Endothelial cell of umbilical vein (primary cell): ENCODE data around the gene COL21A1. TPM values are rescaled to one million over a fixed set of nuclear protein-coding genes. Genes with fewer than 3 reads are reported as not detected.

Experiments used
- BruUV-seq: library from RNA; stranded (reverse); fragments of 400-500 nt; replicated peaks from 2 replicates; lab custom pipeline; 2021; lab: Mats Ljungman, UMichigan
- CTCF ChIA-PET: fragments of 300-600, 350-600 bp; sonication (Branson Sonifier 250); formaldehyde crosslinking; loops from one replicate; lab custom pipeline; 2021; ENCODE audit warnings: antibody characterized with exemption, inconsistent platforms; lab: Charles Lee
- POLR2A ChIA-PET: fragments of 300-600, 350-600 bp; sonication (Branson Sonifier 250); formaldehyde crosslinking; loops from one replicate; lab custom pipeline; 2021; ENCODE audit warnings: antibody characterized with exemption, inconsistent platforms; lab: Charles Lee
- DNase-seq: peaks from one replicate; pipeline ENCODE4 v3.0.0-alpha.2; 2011; ENCODE audit warnings: low read depth, low spot score
- FAIRE-seq: peaks from 2 replicates; lab custom pipeline; 2011; peaks lifted over from hg19 to GRCh38; lab: Jason Lieb, UNC
- H2AFZ ChIP-seq: 2 replicates; pipeline ENCODE4 v1.6.0; 2012; ENCODE audit warnings: low read depth, low read length, control low read depth, inconsistent platforms
- H3K27ac ChIP-seq: 2 replicates; pipeline ENCODE4 v1.5.1; 2011; ENCODE audit warnings: low read depth, mild to moderate bottlenecking, control low read depth, low read length, moderate library complexity; ENCODE audit not compliant: insufficient read depth
- H3K27me3 ChIP-seq, 2 experiments: 2 replicates each; pipeline versions ENCODE4 v1.6.0 to v1.6.1; 2011; ENCODE audit warnings: low read length in 2 of 2, mixed read lengths in 1 of 2; ENCODE audit not compliant: control insufficient read depth in 2 of 2, insufficient read depth in 2 of 2
- H3K36me3 ChIP-seq, 2 experiments: 2 replicates in 1 of 2; 3 replicates in 1 of 2; pipeline ENCODE4 v1.5.1; 2011; ENCODE audit warnings: low read length in 2 of 2, mild to moderate bottlenecking in 1 of 2, moderate library complexity in 1 of 2; ENCODE audit not compliant: control insufficient read depth in 2 of 2, insufficient read depth in 2 of 2; ENCODE audit errors: extremely low read depth in 1 of 2
- H3K4me1 ChIP-seq: 3 replicates; pipeline ENCODE4 v1.5.1; 2011; ENCODE audit warnings: mild to moderate bottlenecking, low read length; ENCODE audit not compliant: control insufficient read depth, insufficient read depth; ENCODE audit errors: extremely low read depth
- H3K4me2 ChIP-seq: 2 replicates; pipeline ENCODE4 v1.6.1; 2011; ENCODE audit warnings: low read length, control low read depth, mixed read lengths; ENCODE audit not compliant: insufficient read depth
- H3K4me3 ChIP-seq, 3 experiments: fragments of 200-600 bp in 1 of 3; sonication (generic), shearing (Covaris generic) in 1 of 3; replicated peaks in 1 of 3; 2 replicates each; pipeline ENCODE4 v1.5.1; 2011 to 2016; ENCODE audit warnings: control low read depth in 3 of 3, low read length in 3 of 3, mild to moderate bottlenecking in 2 of 3, inconsistent platforms in 1 of 3, low read depth in 1 of 3, moderate library complexity in 1 of 3; ENCODE audit not compliant: insufficient read depth in 1 of 3
- H3K79me2 ChIP-seq: 2 replicates; pipeline ENCODE4 v1.6.0; 2012; ENCODE audit warnings: low read length, inconsistent platforms; ENCODE audit not compliant: control insufficient read depth, insufficient read depth
- H3K9ac ChIP-seq: replicated peaks from 2 replicates; pipeline ENCODE3; 2011; ENCODE audit warnings: low read length, control low read depth; ENCODE audit not compliant: insufficient read depth; ENCODE audit errors: extremely low read depth
- H3K9me1 ChIP-seq: replicated peaks from 3 replicates; pipeline ENCODE4 v1.6.0; 2011; ENCODE audit warnings: mild to moderate bottlenecking, low read length; ENCODE audit not compliant: control insufficient read depth, insufficient read depth; ENCODE audit errors: extremely low read depth
- H3K9me3 ChIP-seq: replicated peaks from 2 replicates; pipeline ENCODE4 v1.5.1; 2012; ENCODE audit warnings: low read length, inconsistent platforms; ENCODE audit not compliant: control insufficient read depth, insufficient read depth
- H4K20me1 ChIP-seq: replicated peaks from 2 replicates; pipeline ENCODE3; 2011; ENCODE audit warnings: mild to moderate bottlenecking, low read length; ENCODE audit not compliant: control insufficient read depth, insufficient read depth; ENCODE audit errors: extremely low read depth
- CTCF ChIP-seq, 2 donors: IDR thresholded peaks; 1 replicate in 1 of 2; 2 replicates in 1 of 2; pipeline ENCODE4 v1.5.1; 2011; ENCODE audit warnings: low read length in 2 of 2, mild to moderate bottlenecking in 2 of 2, moderate library complexity in 2 of 2, control low read depth in 1 of 2, inconsistent platforms in 1 of 2, low read depth in 1 of 2; ENCODE audit not compliant: insufficient read depth in 1 of 2; ENCODE audit errors: extremely low read depth in 1 of 2
- EZH2 ChIP-seq: IDR thresholded peaks from 2 replicates; pipeline ENCODE4 v1.6.1; 2012; ENCODE audit warnings: borderline replicate concordance, low read depth, mild to moderate bottlenecking, moderate library complexity, low read length, inconsistent platforms; ENCODE audit not compliant: severe bottlenecking
- FOS ChIP-seq: IDR thresholded peaks from 2 replicates; pipeline ENCODE4 v1.6.1; 2011; ENCODE audit warnings: mild to moderate bottlenecking, low read length, moderate library complexity, borderline replicate concordance; ENCODE audit not compliant: insufficient read depth
- GATA2 ChIP-seq: IDR thresholded peaks from 2 replicates; pipeline ENCODE4 v1.7.0; 2011; ENCODE audit warnings: low read depth, mild to moderate bottlenecking, moderate library complexity, mixed read lengths, low read length; ENCODE audit not compliant: insufficient read length, insufficient read depth
- JUN ChIP-seq: IDR thresholded peaks from 2 replicates; pipeline ENCODE4 v1.6.1; 2011; ENCODE audit warnings: borderline replicate concordance, low read depth; ENCODE audit not compliant: insufficient read length, insufficient read depth
- MYC ChIP-seq: IDR thresholded peaks from one replicate; pipeline ENCODE4 v1.6.1; 2011; ENCODE audit warnings: mild to moderate bottlenecking, low read depth, low read length
- POLR2A ChIP-seq: IDR thresholded peaks from 2 replicates; pipeline ENCODE4 v1.6.1; 2012; ENCODE audit warnings: low read depth, mild to moderate bottlenecking, control low read depth, low read length
- POLR2AphosphoS5 ChIP-seq: IDR thresholded peaks from 2 replicates; pipeline ENCODE4 v1.6.1; 2012; ENCODE audit warnings: low read depth, mild to moderate bottlenecking, control low read depth, low read length, moderate library complexity; ENCODE audit not compliant: insufficient read depth
- dilution Hi-C: fragments of 300-500 bp; cut with MboI; formaldehyde crosslinking; loops from one replicate; pipeline ENCODE4 v1.15.0; 2019; ENCODE audit warnings: low sequenced_read_pairs; ENCODE audit not compliant: extremely low pct_ligation_motif_present
- intact Hi-C: fragments of 100-400 bp; cut with micrococcal nuclease; formaldehyde crosslinking; loops from one replicate; pipeline ENCODE4 v1.10.0; 2022
- polyA plus RNA-seq, 4 experiments: library from polyadenylated mRNA; depleted of rRNA in 3 of 4; stranded (reverse) in 3 of 4; unstranded in 1 of 4; fragments of >200 nt; gene quantifications; 2 replicates each; pipeline versions ENCODE4 v1.2.1 to v1.2.3, GENCODE V29; 2011 to 2012; ENCODE audit warnings: missing spikeins in 1 of 4
- total RNA-seq: library from RNA; stranded (reverse); gene quantifications from 2 replicates; pipeline ENCODE4 v1.2.3, GENCODE V29; 2021
- TF ChIP-seq, protein P1 (sequence below): IDR thresholded peaks from 2 replicates; pipeline ENCODE4 v1.6.1; 2011; ENCODE audit not compliant: insufficient read depth, insufficient read length

The COL21A1 gene
- total and polyA plus RNA-seq, 2 donors (not counting 3 experiments of a cell fraction or from before 2014, with no cell fraction given), result 0.22 to 1.4 TPM

DNA sequence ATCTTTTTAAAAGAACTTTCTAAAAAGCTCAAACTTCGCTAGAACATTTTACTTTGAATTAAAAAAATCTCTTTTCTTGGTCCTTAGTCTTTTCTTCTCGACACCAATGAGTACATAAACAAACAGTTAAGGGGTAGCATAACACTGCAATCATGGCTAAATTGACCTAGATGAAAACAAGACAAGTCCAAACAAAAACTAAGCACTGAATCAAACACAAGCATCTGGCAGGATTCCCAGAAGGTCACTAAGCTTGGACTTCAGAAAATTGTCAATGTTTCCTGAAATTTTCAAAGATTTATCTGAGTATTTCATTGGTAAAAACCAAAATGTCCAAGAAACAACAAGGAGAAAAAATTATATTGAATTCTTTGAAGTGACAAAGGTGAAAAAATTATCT is 5.0 kb downstream of the COL21A1 start:
- TF ChIP-seq POLR2A (no peak), POLR2AphosphoS5 (no peak), GATA2 (no peak), MYC (no peak), CTCF (IDR thresholded peaks at IDR 0.05; ENCODE audit: extremely low read depth in 1 of 2, insufficient read depth in 1 of 2, low read depth in 1 of 2, low read length in 2 of 2) (no peak), FOS (no peak), EZH2 (no peak), JUN (no peak)
- TF ChIP-seq, protein P1, sequence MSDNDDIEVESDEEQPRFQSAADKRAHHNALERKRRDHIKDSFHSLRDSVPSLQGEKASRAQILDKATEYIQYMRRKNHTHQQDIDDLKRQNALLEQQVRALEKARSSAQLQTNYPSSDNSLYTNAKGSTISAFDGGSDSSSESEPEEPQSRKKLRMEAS, result no peak
- H3K27ac ChIP-seq, result no peak overlapping the region
- H3K4me2 ChIP-seq, result no peak overlapping the region
- no peaks in the 10 kb centered on the region for H3K9me3 ChIP-seq
- H3K4me1 ChIP-seq, result no peaks in the 10 kb centered on the region
- H3K36me3 ChIP-seq, result no peaks in the 10 kb centered on the region
- no peak overlapping the region for H2AFZ ChIP-seq
- intact Hi-C loops, result no loop called here
- dilution Hi-C loops, result no loop called here
- CTCF ChIA-PET, result interaction anchor here (0.6 kb wide), 1 partner anchor 10 kb away, joined by 3 read pairs; no protein-coding TSS in a partner anchor
- H3K27me3 ChIP-seq, result no peaks in the 10 kb centered on the region
- no peak overlapping the region for H3K9ac ChIP-seq
- H3K4me3 ChIP-seq, result no peak overlapping the region
- POLR2A ChIA-PET, result no interaction called here
- no peaks in the 10 kb centered on the region for H3K79me2 ChIP-seq
- peak; percentile 77 for DNase-seq
- no TSS peak for BruUV-seq
- no peaks in the 10 kb centered on the region for H3K9me1 ChIP-seq
- peak; percentile 69 for FAIRE-seq
- H4K20me1 ChIP-seq, result no peaks in the 10 kb centered on the region
